GM12873 (cell line): ENCODE data around the gene UBE2V1.

Experiments
- TF ChIP-seq, protein P1 (sequence below): IDR thresholded peaks from 2 replicates; pipeline ENCODE4 v1.5.1; 2012; ENCODE audit warnings: low read depth, mild to moderate bottlenecking, moderate library complexity, low read length, control low read depth; ENCODE audit not compliant: insufficient read depth; ENCODE audit errors: missing control alignments

UBE2V1 gene

DNA sequence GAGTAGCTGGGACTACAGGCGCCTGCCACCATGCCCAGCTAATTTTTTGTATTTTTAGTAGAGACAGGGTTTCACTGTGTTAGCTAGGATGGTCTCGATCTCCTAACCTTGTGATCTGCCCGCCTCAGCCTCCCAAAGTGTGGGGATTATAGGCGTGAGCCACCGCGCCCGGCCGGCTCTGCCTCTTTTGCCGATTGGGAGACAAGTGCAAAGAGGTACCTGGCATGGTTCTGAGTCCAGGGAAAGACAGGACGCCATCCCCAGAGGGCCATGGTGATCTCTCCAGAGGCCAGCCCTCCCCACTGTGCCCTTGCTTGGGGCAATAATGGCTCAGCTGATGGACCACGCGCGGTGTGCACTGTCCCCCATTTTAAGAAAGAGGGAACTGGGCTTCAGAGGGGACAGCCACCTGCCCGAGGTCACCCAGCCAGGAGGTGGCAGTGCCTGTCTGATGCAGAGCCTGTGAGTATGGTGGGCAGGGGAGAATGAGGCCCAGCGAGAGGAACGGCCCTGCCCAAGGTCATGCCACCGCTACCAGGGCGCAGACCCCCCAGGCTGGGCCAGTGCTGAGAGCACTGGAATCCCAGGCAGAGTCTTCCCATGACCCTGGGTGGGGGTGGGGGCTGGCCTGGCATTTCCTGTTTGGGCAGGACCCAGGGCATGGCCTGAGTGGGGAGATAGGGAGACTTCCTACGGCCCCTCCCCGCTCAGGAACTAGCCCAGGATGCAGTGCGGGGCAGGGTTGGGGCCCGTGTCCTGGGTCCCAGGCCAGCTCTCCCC is 69.2 kb downstream of the UBE2V1 start:
- TF ChIP-seq, protein P1, sequence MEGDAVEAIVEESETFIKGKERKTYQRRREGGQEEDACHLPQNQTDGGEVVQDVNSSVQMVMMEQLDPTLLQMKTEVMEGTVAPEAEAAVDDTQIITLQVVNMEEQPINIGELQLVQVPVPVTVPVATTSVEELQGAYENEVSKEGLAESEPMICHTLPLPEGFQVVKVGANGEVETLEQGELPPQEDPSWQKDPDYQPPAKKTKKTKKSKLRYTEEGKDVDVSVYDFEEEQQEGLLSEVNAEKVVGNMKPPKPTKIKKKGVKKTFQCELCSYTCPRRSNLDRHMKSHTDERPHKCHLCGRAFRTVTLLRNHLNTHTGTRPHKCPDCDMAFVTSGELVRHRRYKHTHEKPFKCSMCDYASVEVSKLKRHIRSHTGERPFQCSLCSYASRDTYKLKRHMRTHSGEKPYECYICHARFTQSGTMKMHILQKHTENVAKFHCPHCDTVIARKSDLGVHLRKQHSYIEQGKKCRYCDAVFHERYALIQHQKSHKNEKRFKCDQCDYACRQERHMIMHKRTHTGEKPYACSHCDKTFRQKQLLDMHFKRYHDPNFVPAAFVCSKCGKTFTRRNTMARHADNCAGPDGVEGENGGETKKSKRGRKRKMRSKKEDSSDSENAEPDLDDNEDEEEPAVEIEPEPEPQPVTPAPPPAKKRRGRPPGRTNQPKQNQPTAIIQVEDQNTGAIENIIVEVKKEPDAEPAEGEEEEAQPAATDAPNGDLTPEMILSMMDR = no peak

DNA sequence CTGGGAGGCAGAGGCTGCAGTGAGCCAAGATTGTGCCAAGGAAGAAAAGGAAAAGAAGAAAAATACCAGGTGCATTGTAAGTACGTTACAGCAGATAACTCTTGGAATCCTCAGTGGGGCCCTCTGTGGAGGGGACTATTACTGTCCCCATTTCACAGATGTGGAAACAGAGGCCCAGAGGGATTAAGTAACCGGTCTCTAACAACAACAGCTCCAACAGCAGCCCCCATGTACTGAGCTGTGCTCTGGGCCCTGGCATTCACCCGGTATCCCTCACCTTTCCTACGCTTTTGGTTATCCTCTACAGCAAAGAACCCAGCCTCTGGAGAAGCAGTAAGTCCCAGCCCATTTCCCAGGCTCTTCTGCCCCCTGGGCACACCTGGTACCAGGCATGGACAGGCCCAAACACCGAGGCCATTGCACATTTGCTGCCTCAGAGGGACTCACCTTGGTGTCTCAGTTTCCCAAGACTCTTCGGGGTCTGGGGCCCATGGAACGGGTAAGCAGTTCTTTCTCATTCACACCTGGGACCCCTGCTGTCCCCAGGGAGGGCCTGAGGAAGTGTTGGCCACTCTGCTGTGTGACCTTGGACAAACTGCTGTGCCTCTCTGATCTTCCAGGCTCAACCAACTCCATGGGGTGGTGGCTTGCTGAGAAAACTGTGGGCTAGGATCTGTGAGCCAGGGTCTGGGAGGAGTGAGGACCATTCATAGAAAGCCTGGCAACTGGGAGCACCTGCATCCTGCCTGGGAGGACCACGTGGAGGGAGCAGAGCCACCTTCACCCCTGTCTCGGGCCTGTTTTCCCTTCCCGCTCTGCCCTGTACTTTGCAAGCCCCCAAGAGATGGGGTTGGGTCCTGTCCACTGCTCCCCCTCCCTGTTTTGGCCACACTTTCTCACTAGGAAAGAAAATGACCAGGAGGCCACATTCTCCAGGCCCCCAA is 70.3 kb downstream of the UBE2V1 start:
- TF ChIP-seq, protein P1 = no peak

DNA sequence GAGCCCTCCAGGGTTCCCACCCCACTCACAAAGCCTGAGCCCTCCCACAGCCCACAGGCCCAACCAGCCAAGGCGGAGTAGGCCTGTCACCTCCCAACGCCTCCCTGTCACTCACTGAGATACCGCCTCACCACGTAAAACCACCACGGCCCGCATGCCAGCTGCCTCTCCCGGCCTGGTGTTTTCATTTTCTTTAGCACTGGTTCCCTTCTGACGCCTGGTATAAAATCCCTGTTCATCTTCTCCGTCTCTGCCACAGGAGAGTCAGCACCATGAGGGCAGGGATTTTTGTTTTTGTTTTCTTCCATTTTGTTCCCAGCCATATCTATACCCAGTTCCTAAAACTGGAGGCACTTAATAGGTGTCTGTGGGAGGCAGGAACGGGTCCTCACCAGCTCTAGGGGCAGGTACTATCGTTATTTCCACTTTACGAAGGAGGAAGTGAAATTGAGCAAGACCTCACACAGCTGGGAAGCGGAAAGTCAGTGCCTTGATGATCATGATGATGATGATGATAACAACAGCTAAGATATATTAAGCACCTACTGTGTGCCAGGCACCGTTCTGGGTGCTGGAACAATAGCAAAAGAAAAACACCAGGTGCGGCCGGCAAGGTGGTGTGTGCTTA is 71.6 kb downstream of the UBE2V1 start:
- TF ChIP-seq, protein P1 = no peak

DNA sequence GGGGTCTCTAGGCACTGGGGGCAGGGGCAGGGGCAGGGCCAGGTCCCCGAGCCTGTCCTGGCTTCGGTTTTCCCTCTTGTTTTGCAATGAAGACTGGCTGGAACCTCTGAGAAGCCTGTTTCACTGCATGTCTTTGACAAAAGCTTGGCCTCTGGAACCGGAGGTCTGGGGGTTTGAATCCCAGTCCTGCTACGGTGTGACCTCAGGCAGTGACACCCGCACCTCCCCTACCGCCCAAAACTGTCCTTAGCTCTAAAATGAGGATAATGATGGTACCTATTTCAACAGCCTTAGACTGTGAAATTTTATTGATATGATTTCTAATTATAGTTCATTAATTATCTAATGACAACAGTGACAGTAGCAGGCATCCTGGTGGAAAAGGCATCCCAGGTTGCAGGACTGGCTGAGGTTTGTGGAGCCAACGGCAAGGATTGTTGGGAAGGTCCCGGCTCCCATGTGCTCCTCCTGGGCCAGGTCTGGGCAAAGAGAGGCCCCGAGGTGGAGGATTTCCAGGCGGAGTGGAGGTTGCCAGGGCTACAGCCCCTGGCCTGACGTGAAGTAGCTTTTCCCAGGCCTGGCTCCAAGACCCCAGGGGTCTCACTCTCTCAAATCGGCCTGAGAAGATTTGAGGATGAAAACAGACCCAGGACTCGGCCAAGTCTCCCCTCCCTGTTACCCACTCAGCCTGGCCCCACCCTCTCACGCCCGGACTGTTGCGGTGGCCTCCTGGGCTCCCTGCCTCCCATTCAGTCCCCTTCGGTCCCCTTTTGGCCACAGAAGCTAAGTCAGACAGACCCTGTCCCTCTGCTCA is 72.3 kb downstream of the UBE2V1 start:
- TF ChIP-seq, protein P1 = no peak

DNA sequence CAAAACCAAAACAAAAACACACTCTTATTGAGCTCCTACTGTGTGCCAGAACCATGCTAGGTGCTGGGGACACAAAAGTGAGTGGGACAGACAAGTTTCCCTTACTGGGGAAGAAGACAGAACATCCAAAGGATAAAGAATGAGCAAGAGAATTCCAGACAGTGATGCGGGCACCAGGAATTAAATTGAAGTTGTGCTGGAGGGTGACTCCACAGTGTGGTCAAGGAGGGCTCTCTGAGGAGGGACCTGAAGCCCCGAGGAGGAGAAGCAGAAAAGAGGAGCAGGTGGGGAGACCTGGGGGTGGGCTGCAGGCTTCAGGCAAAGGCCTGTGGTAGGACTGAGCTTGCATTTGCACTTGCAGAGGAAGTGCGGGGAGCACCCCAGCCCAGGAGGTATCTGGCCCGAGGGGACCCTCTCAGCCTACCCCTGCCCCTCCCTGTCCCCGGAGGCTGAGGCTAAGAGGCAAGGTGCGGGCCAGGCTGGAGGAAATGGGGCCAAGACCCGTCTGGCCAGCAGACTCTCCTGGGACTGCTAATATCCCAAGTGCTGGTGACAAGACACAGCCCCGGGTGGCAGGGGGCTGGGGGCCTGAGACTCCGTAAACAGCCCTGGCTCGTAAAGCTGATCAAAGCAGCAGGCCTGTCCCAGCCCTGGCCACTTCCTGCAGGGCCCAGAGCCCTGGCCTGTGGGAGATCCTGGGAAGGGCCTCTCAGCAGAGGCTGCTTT is 73.1 kb downstream of the UBE2V1 start:
- TF ChIP-seq, protein P1 = no peak

DNA sequence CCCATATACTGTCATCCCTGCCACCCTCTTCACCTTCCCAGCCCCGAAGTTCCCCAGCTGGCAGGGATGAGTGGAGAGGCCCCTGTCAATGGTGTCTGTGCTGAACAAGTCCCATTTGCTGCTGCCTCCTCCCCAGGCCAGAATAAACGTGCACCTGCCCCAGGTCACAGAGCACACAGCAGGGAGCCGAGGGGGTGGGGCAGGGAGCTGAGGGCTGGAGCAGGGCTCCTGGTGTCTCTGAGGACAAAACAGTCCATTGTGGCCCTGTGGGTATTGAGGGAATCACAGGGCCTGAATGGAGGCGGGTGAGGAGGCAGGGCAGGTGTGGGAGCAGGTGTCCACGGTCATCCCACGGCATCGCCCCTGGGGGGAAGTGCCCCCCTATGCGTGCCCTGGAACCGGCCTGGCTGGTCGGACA is 74.4 kb downstream of the UBE2V1 start:
- TF ChIP-seq, protein P1 = no peak
